Neural cell (in vitro differentiated cells): ENCODE measurements around the gene EFCAB12. TPM values are rescaled to one million over a fixed set of nuclear protein-coding genes. Genes with fewer than 3 reads are reported as not detected.
A peak's percentile ranks its signal among the peaks of the same experiment; 100 is the strongest.

Source experiments
- H2AFZ ChIP-seq: fragments of 200-600, 300-800 bp; sonication (generic), shearing (Covaris generic); 2 replicates; pipeline ENCODE4 v1.6.0; 2014; ENCODE audit warnings: low read depth, mild to moderate bottlenecking, antibody characterized with exemption, low read length, moderate library complexity
- H3F3A ChIP-seq: fragments of 200-600 bp; shearing (Covaris generic); 2 replicates; pipeline ENCODE4 v1.6.1; 2016; ENCODE audit warnings: mild to moderate bottlenecking, moderate library complexity, mixed read lengths, antibody characterized with exemption, low read length; ENCODE audit not compliant: insufficient read depth, poor library complexity, severe bottlenecking
- H3K27ac ChIP-seq: fragments of 200-600, 300-800 bp; sonication (generic), shearing (Covaris generic); 2 replicates; pipeline ENCODE4 v1.5.1; 2014; ENCODE audit warnings: mild to moderate bottlenecking, low read length, moderate library complexity
- H3K27me3 ChIP-seq: fragments of 300-800, 200-600 bp; sonication (generic), shearing (Covaris generic); 2 replicates; pipeline ENCODE4 v1.6.0; 2014; ENCODE audit warnings: mild to moderate bottlenecking, low read depth, low read length, moderate library complexity; ENCODE audit not compliant: insufficient read depth
- H3K36me3 ChIP-seq: fragments of 300-800, 200-600 bp; sonication (generic), shearing (Covaris generic); 2 replicates; pipeline ENCODE4 v1.5.1; 2014; ENCODE audit warnings: mild to moderate bottlenecking, antibody characterized with exemption, low read length, moderate library complexity; ENCODE audit not compliant: insufficient read depth
- H3K4me2 ChIP-seq: fragments of 300-800, 200-600 bp; sonication (generic), shearing (Covaris generic); 2 replicates; pipeline ENCODE4 v1.6.0; 2014; ENCODE audit warnings: mild to moderate bottlenecking, low read length
- H3K4me3 ChIP-seq: fragments of 300-800, 200-600 bp; sonication (generic), shearing (Covaris generic); 2 replicates; pipeline ENCODE4 v1.5.1; 2014; ENCODE audit warnings: mild to moderate bottlenecking, low read length, moderate library complexity
- H3K79me2 ChIP-seq: fragments of 200-600 bp; shearing (Covaris generic); replicated peaks from 2 replicates; pipeline ENCODE4 v1.6.0; 2014; ENCODE audit warnings: mild to moderate bottlenecking, low read length, moderate library complexity; ENCODE audit not compliant: insufficient read depth
- H3K9ac ChIP-seq: fragments of 300-800, 200-600 bp; sonication (generic), shearing (Covaris generic); 2 replicates; pipeline ENCODE4 v1.6.1; 2016; ENCODE audit warnings: mild to moderate bottlenecking, low read length, mixed read lengths
- H3K9me2 ChIP-seq: fragments of 200-600 bp; shearing (Covaris generic); 2 replicates; pipeline ENCODE4 v1.6.1; 2016; ENCODE audit warnings: mild to moderate bottlenecking, low read length, mixed read lengths; ENCODE audit not compliant: insufficient read depth
- H3K9me3 ChIP-seq: fragments of 200-600, 300-800 bp; sonication (generic), shearing (Covaris generic); 2 replicates; pipeline ENCODE4 v1.6.1; 2016; ENCODE audit warnings: mild to moderate bottlenecking, mixed run types, low read length, moderate library complexity, mixed read lengths
- H4K20me1 ChIP-seq: fragments of 200-600 bp; shearing (Covaris generic); 2 replicates; pipeline ENCODE4 v1.6.1; 2016; ENCODE audit warnings: mild to moderate bottlenecking, mixed run types; ENCODE audit not compliant: insufficient read depth
- CTCF ChIP-seq: fragments of 450-650 bp; IDR thresholded peaks from 2 replicates; pipeline ENCODE4 v1.5.1; 2014; ENCODE audit warnings: antibody characterized with exemption, mild to moderate bottlenecking, moderate library complexity; ENCODE audit not compliant: poor library complexity, severe bottlenecking
- EP300 ChIP-seq: fragments of 450-650 bp; conservative IDR thresholded peaks from 2 replicates; pipeline ENCODE4 v1.6.1; 2014; ENCODE audit warnings: antibody characterized with exemption, mild to moderate bottlenecking, moderate library complexity; ENCODE audit not compliant: poor library complexity, severe bottlenecking
- EZH2 ChIP-seq: fragments of 200-600, 300-800 bp; shearing (Covaris generic), sonication (generic); IDR thresholded peaks from 2 replicates; pipeline ENCODE4 v1.6.1; 2014; ENCODE audit warnings: antibody characterized with exemption, low read length, borderline replicate concordance, mild to moderate bottlenecking; ENCODE audit not compliant: insufficient read depth, poor library complexity, severe bottlenecking
- MXI1 ChIP-seq: fragments of 450-650 bp; conservative IDR thresholded peaks from 2 replicates; pipeline ENCODE4 v1.6.1; 2014; ENCODE audit warnings: antibody characterized with exemption, mild to moderate bottlenecking; ENCODE audit not compliant: poor library complexity, severe bottlenecking
- POLR2AphosphoS5 ChIP-seq: IDR thresholded peaks from 2 replicates; pipeline ENCODE4 v1.6.1; 2012
- RAD21 ChIP-seq: fragments of 450-650 bp; conservative IDR thresholded peaks from 2 replicates; pipeline ENCODE4 v1.6.1; 2014; ENCODE audit warnings: antibody characterized with exemption, mild to moderate bottlenecking, moderate library complexity
- REST ChIP-seq: IDR thresholded peaks from 2 replicates; pipeline ENCODE4 v1.6.1; 2012; ENCODE audit warnings: borderline replicate concordance
- SMC3 ChIP-seq: fragments of 450-650 bp; conservative IDR thresholded peaks from 2 replicates; pipeline ENCODE4 v1.6.1; 2014; ENCODE audit warnings: antibody characterized with exemption, mild to moderate bottlenecking, moderate library complexity; ENCODE audit not compliant: poor library complexity
- TAF1 ChIP-seq: IDR thresholded peaks from 2 replicates; pipeline ENCODE4 v1.6.1; 2012; ENCODE audit warnings: low read depth
- polyA plus RNA-seq: library from polyadenylated mRNA; depleted of rRNA; stranded (reverse); fragments of >200 nt; gene quantifications from 2 replicates; pipeline ENCODE4 v1.2.3, GENCODE V29; 2014

The EFCAB12 gene
- polyA plus RNA-seq, 1 donor from 2014 or later = 0.32 TPM

- H3K4me2 ChIP-seq = no peak overlapping the region
- no peak overlapping the region for H3K27ac ChIP-seq
Observed at GRCh38 chr3:129429602-129430001, 1.2 kb upstream of the EFCAB12 start.

GRCh38 chr3:129429080-129429451, 630 bp upstream of the EFCAB12 start:
- Histone ChIP-seq H3F3A (no peaks in the 10 kb centered on the region), H3K4me2 (peak overlapping the region; percentile 70), H3K9me3 (no peaks in the 10 kb centered on the region), H2AFZ (peak overlapping the region; percentile 97), H3K27ac (peak overlapping the region; percentile 43), H3K9me2 (no peaks in the 10 kb centered on the region), H3K9ac (peak overlapping the region; percentile 49), H3K4me3 (peak overlapping the region; percentile 74), H3K79me2 (no peaks in the 10 kb centered on the region), H3K36me3 (no peaks in the 10 kb centered on the region), H4K20me1 (no peaks in the 10 kb centered on the region), H3K27me3 (no peaks in the 10 kb centered on the region)
- TF ChIP-seq POLR2AphosphoS5 = no peak
- TF ChIP-seq EZH2 = no peak
- no peak for TF ChIP-seq REST
- TF ChIP-seq CTCF = no peak
- TF ChIP-seq MXI1 = no peak
- no peak for TF ChIP-seq SMC3
- no peak for TF ChIP-seq TAF1

More at GRCh38 chr3:129429602-129430001, 1.2 kb upstream of the EFCAB12 start:
- Histone ChIP-seq H3K9me2 (no peaks in the 10 kb centered on the region), H3K9me3 (no peaks in the 10 kb centered on the region), H2AFZ (no peak overlapping the region), H3F3A (no peaks in the 10 kb centered on the region), H3K79me2 (no peaks in the 10 kb centered on the region), H3K36me3 (no peaks in the 10 kb centered on the region), H3K4me3 (no peak overlapping the region), H3K27me3 (no peaks in the 10 kb centered on the region), H3K9ac (no peak overlapping the region), H4K20me1 (no peaks in the 10 kb centered on the region)
- TF ChIP-seq SMC3 = no peak
- no peak for TF ChIP-seq MXI1
- TF ChIP-seq REST = no peak
- TF ChIP-seq CTCF = no peak
- TF ChIP-seq POLR2AphosphoS5 = no peak
- TF ChIP-seq RAD21 = no peak
- no peak for TF ChIP-seq EP300
- TF ChIP-seq EZH2 = no peak
- TF ChIP-seq TAF1 = no peak
